Urinary bladder (tissue), 4 donors: ENCODE results near the gene PRPF8. TPM values are rescaled to one million over a fixed set of nuclear protein-coding genes. Genes with fewer than 3 reads are reported as not detected.

Experiments
- DNase-seq: peaks from one replicate; pipeline ENCODE4 v3.0.0-alpha.2; 2015; ENCODE audit errors: extremely low spot score
- H3K27ac ChIP-seq: one replicate; pipeline ENCODE4 v1.5.1; 2013; ENCODE audit warnings: low read depth, mild to moderate bottlenecking, moderate library complexity
- H3K36me3 ChIP-seq: one replicate; pipeline ENCODE4 v1.6.1; 2013; ENCODE audit warnings: mild to moderate bottlenecking, moderate library complexity; ENCODE audit not compliant: insufficient read depth
- H3K4me1 ChIP-seq: one replicate; pipeline ENCODE4 v1.6.1; 2013; ENCODE audit warnings: mild to moderate bottlenecking, moderate library complexity; ENCODE audit not compliant: insufficient read depth
- H3K4me3 ChIP-seq: one replicate; pipeline ENCODE4 v1.5.1; 2013; ENCODE audit warnings: low read depth, low read length
- WGBS: extraction: QIAGEN DNeasy Blood & Tissue Kit; methylation state at CpG from one replicate; pipeline ENCODE4 v1.1.7; 2013; 5-methylcytosine and 5-hydroxymethylcytosine counted together
- polyA plus RNA-seq: library from polyadenylated mRNA; stranded (reverse); fragments of 200-250 nt; gene quantifications from one replicate; pipeline ENCODE4 v1.2.3, GENCODE V29; 2013
- total RNA-seq: library from RNA; depleted of rRNA; stranded (reverse); fragments of >200 nt; gene quantifications from one replicate; pipeline ENCODE4 v1.2.3, GENCODE V29; 2014
- donor health status: healthy with polysubstance abuse.
- donor health status: healthy.

The PRPF8 gene
- total RNA-seq (107 TPM), polyA plus RNA-seq (125 TPM)

DNA sequence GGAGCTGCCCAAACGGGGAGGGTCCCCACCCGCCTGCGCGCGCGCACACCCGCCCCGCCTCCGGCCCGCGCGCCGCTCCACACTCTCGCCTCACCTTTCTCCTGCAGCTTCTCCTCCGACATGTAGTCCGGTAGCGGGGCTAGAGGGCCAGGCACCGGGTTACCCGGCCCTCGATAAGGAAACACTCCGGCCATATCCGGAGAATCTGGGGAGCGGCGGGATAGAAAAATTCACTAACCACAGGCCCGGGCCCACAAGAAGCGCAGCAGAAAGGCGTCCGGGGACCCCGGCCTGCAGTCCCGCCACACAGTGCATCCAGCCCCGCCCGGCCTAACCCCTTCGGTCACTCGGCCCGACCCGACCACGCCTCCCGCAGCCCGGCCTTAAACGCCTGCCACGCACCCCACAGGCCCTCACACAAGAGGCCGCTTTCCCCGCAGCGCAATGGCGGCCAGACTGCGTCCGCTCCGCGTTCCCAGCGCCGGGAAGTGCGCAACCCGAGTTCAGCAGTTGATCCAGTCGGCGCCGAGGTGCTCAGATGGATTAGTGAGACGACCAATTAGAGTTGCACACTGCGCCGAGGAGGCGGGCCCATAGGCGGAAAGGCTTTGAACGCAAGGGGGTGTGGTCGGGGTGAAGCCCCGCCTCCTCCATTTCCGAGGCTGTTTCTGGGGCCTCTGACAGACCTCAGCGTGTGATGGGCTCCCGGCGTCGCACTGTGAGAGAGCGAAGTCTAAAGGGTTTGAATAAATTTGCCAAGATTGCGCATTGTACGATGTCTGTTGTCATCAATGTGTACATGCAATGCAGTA lies at the start of gene PRPF8:
Gene PRPF8 (minus strand): TSS at position 490 of the 812 bp plus-strand sequence. CDS start 296 bp downstream, at position 194.
- DNase-seq = peak; percentile 95
- peak within 1 kb of the TSS; percentile 84 for H3K4me3 ChIP-seq
- under 1% methylated on average over 72 of the region's 72 CpGs for WGBS
- peak within 1 kb of the TSS; percentile 94 for H3K27ac ChIP-seq
- peaks cover 10% of the 10 kb centered on the region for H3K36me3 ChIP-seq
- H3K4me1 ChIP-seq = peaks cover 3% of the 10 kb centered on the region

DNA sequence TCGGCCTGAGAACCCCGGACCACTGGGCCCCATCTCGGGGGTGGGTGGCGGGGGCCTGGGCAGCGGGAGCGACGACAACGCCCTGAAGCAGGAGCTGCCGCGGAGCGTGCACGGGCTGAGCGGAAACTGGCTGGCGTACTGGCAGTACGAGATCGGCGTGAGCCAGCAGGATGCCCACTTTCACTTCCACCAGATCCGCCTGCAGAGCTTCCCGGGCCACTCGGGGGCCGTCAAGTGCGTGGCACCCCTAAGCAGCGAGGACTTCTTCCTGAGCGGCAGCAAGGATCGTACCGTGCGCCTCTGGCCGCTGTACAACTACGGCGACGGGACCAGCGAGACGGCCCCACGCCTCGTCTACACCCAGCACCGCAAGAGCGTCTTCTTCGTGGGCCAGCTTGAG lies 49.1 kb upstream of the PRPF8 start:
- Histone ChIP-seq H3K36me3 (no peaks in the 10 kb centered on the region), H3K4me1 (no peaks in the 10 kb centered on the region), H3K27ac (no peak overlapping the region), H3K4me3 (no peak overlapping the region)
- 94% methylated on average over 38 of the region's 38 CpGs for WGBS
- no peak for DNase-seq

DNA sequence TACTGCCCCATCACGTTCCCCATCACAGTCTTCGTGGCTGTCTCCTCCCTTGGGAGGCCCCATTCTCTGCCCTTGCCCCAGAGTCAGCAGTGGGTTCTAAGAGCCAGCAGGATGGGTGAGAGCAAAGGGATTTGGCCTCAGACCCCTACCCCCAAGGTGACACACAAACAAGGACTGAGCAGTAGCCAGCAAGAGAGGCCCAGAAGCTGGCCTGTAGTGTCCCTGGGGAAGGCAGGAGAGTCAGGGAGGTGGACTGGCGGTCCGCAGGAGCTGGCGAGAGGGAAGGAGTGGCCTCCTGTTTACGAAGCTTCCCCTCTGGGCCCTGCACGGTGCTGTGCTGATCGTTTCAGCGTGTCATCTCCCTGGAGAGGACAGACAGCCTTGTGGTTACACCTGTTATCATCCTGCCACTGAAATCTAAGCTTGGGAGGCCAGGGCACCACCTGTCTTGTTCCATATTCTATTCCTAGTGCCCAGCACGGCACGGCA lies 48.2 kb upstream of the PRPF8 start:
- Histone ChIP-seq H3K4me1 (no peaks in the 10 kb centered on the region), H3K27ac (no peak overlapping the region), H3K4me3 (no peak overlapping the region), H3K36me3 (peaks cover 1% of the 10 kb centered on the region)
- 86% methylated on average over 11 of the region's 11 CpGs for WGBS
- no peak for DNase-seq

DNA sequence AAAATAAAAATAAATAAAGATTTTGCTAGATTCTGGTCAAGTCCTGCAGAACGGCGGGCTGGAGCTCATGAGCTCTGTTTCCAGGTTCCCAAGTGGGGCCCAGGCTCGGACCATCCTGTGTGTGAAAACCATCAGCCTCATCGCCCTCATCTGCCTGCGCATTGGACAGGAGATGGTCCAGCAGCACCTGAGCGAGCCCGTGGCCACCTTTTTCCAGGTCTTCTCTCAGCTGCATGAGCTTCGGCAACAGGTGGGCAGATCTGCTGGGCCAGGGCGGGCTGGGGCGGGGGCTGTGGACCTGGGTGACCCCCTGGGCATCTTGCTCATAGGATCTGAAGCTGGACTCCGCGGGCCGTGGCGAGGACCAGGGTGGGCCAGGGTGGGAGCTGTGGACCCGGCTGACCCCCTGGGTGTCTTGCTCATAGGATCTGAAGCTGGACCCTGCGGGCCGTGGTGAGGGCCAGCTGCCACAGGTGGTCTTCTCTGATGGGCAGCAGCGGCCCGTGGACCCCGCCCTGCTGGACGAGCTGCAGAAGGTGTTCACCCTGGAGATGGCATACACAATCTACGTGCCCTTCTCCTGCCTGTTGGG lies 47.7 kb upstream of the PRPF8 start:
- no peak overlapping the region for H3K4me3 ChIP-seq
- 94% methylated on average over 22 of the region's 22 CpGs for WGBS
- no peak overlapping the region for H3K27ac ChIP-seq
- no peaks in the 10 kb centered on the region for H3K4me1 ChIP-seq
- peaks cover 3% of the 10 kb centered on the region for H3K36me3 ChIP-seq
- no peak for DNase-seq

DNA sequence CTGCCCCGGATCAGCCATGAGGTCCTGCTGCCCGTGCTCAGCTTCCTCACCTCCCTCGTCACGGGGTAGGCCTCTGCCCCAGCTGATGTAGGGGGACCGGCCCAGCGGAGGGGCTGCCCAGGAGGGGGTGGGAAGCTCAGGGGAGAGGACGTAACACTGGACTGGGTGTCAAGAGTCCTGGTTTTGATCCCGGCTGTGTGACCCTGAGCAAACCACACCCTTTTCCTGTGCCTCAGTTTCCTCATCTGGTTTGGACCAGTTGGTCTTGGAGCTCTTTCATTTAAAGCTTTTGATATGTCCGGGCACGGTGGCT lies 46.5 kb upstream of the PRPF8 start:
- Histone ChIP-seq H3K4me3 (no peak overlapping the region), H3K27ac (peak overlapping the region; percentile 92), H3K36me3 (peaks cover 3% of the 10 kb centered on the region), H3K4me1 (no peaks in the 10 kb centered on the region)
- no peak for DNase-seq
- 77% methylated on average over 10 of the region's 10 CpGs for WGBS

DNA sequence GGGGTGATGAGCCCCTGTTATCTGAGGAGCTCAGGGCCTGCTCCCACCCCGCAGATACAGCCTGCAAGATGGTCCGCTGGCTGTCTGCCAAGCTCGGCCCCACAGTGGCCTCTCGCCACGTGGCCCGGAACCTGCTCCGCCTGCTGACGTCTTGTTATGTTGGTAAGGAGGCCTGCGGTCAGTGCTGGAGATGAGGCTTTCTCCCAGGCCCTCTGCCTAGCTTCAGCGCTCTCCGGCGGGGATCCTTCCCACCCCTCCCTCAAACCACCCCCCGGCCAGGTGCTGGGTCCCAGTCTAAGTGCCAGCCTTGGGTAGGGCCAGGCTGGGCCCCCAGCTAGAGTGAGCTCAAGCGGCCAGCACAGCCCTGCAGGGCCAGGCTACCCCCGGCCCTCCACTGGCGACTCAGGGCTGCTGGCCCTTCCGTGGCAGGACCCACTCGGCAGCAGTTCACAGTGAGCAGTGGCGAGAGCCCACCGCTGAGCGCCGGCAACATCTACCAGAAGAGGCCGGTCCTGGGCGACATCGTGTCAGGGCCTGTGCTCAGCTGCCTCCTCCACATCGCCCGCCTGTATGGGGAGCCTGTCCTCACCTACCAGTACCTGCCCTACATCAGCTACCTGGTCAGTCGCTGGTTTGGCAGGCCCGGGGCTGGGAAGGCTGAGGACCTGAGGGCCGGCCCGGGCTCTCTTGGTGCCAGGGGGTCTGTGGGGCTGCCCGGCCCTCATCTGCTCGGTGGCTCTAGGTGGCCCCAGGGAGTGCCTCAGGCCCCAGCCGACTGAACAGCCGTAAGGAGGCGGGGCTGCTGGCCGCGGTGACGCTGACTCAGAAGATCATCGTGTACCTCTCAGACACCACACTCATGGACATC lies 45.9 kb upstream of the PRPF8 start:
- Histone ChIP-seq H3K27ac (peak overlapping the region; percentile 92), H3K4me3 (no peak overlapping the region), H3K4me1 (no peaks in the 10 kb centered on the region), H3K36me3 (peaks cover 3% of the 10 kb centered on the region)
- no peak for DNase-seq
- WGBS = 57% methylated on average over 40 of the region's 40 CpGs

DNA sequence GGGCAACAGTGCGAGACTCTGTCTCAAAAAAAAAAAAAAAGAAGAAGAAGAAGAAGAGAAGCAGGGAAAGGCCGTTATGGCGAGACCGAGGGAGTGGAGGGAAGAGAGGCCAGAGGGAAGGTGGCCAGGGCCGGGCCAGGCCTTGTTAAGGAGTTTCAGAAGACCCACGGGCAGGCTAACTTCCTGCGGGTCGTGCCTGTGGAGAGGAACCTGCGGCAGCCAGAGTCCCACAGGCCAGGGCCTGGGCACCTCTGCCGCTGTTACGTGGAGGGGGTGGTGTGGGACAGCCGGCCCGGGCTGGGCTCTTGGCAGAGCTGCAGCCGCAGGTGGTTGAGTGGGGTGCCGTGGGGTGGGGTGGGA lies 45.3 kb upstream of the PRPF8 start:
- WGBS = 40% methylated on average over 15 of the region's 15 CpGs
- no peak for DNase-seq
- Histone ChIP-seq H3K27ac (peak overlapping the region; percentile 92), H3K4me3 (no peak overlapping the region), H3K36me3 (peaks cover 3% of the 10 kb centered on the region), H3K4me1 (no peaks in the 10 kb centered on the region)

DNA sequence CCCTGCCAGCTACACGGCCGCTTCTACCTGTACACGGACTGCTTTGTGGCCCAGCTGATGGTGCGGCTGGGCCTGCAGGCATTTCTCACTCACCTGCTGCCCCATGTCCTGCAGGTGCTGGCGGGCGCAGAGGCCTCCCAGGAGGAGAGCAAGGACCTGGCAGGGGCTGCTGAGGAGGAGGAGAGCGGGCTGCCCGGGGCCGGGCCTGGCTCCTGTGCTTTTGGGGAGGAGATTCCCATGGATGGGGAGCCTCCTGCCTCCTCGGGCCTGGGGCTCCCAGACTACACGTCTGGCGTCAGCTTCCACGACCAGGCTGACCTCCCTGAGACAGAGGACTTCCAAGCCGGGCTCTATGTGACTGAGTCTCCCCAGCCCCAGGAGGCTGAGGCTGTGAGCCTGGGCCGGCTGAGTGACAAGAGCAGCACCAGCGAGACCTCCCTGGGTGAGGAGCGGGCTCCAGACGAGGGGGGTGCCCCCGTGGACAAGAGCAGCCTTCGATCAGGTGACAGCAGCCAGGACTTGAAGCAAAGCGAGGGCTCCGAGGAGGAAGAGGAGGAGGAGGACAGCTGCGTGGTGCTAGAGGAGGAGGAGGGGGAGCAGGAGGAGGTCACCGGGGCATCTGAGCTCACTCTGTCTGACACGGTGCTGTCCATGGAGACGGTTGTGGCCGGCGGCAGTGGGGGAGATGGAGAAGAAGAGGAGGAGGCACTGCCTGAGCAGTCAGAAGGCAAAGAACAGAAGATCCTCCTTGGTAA lies 43.4 kb upstream of the PRPF8 start:
- WGBS = 88% methylated on average over 28 of the region's 28 CpGs
- H3K27ac ChIP-seq = no peak overlapping the region
- H3K4me3 ChIP-seq = no peak overlapping the region
- peaks cover 2% of the 10 kb centered on the region for H3K4me1 ChIP-seq
- no peak for DNase-seq
- H3K36me3 ChIP-seq = peaks cover 3% of the 10 kb centered on the region

DNA sequence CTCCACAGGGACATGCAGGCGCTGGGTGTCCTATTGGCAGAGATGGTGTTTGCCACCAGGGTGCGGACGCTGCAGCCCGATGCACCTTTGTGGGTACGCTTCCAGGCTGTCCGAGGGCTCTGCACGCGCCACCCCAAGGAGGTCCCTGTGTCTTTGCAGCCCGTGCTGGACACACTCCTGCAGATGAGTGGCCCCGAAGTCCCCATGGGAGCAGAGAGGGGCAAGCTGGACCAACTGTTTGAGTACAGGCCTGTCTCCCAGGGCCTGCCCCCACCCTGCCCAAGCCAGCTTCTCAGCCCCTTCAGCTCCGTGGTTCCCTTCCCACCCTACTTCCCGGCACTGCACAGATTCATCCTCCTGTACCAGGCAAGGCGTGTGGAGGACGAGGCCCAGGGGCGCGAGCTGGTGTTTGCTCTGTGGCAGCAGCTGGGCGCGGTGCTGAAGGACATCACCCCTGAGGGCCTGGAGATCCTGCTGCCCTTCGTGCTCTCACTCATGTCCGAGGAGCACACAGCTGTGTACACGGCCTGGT lies 42.7 kb upstream of the PRPF8 start:
- Histone ChIP-seq H3K4me1 (peaks cover 2% of the 10 kb centered on the region), H3K4me3 (no peak overlapping the region), H3K36me3 (peaks cover 3% of the 10 kb centered on the region), H3K27ac (no peak overlapping the region)
- no peak for DNase-seq
- WGBS = 93% methylated on average over 21 of the region's 21 CpGs

DNA sequence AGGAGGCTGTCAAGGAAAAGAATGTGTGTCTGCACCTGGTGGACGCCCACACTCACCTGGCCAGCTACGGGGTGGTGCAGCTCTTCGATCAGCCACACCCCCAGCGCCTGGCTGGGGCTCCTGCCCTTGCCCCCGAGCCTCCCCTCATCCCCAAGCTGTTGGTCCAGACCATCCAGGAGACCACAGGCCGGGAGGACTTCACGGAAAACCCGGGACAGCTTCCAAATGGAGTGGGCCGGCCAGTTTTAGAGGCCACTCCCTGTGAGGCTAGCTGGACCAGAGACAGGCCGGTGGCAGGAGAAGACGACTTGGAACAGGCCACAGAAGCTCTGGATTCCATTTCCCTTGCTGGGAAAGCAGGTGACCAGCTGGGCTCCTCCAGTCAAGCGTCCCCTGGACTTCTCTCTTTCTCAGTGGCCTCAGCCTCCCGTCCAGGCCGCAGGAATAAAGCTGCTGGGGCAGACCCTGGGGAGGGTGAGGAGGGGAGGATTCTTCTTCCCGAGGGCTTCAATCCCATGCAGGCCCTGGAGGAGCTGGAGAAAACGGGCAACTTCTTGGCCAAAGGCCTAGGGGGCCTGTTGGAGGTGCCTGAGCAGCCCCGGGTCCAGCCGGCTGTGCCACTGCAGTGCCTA lies 42.1 kb upstream of the PRPF8 start:
- WGBS = 82% methylated on average over 18 of the region's 18 CpGs
- Histone ChIP-seq H3K36me3 (peaks cover 3% of the 10 kb centered on the region), H3K4me1 (peaks cover 2% of the 10 kb centered on the region), H3K27ac (no peak overlapping the region), H3K4me3 (no peak overlapping the region)
- no peak for DNase-seq

DNA sequence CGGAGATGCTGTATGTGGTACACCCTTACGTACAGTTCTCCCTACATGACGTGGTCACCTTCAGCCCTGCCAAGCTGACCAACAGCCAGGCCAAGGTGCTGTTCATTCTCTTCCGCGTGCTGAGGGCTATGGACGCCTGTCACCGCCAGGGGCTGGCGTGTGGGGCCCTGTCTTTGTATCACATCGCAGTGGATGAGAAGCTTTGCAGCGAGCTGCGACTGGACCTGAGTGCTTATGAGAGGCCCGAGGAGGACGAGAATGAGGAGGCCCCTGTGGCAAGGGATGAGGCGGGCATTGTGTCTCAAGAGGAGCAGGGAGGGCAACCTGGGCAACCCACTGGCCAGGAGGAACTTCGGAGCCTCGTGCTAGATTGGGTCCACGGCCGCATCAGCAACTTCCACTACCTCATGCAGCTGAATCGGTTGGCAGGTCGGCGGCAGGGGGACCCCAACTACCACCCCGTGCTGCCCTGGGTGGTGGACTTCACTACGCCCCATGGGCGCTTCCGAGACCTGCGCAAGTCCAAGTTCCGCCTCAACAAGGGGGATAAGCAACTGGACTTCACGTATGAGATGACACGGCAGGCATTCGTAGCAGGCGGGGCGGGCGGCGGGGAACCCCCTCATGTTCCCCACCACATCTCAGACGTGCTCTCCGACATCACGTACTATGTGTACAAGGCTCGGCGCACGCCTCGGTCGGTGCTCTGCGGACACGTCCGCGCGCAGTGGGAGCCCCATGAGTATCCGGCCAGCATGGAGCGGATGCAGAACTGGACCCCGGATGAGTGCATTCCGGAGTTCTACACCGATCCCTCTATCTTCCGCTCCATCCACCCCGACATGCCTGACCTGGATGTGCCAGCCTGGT lies 41.2 kb upstream of the PRPF8 start:
- Histone ChIP-seq H3K36me3 (peaks cover 3% of the 10 kb centered on the region), H3K4me1 (peaks cover 2% of the 10 kb centered on the region), H3K4me3 (peak overlapping the region; percentile 66), H3K27ac (no peak overlapping the region)
- no peak for DNase-seq
- 95% methylated on average over 54 of the region's 54 CpGs for WGBS
